ENCODE measurements around the gene IDUA.

- TF ChIP-seq ZFX (IDR thresholded peaks at IDR 0.05; ENCODE audit: borderline replicate concordance) (no peak), CTCF (IDR thresholded peaks at IDR 0.05) (no peak)
Observed at GRCh38 chr4:951594-952468, 35.0 kb upstream of the IDUA start.
